ENCODE results near the gene A3GALT2. TPM values are rescaled to one million over a fixed set of nuclear protein-coding genes. Genes with fewer than 3 reads are reported as not detected.

A3GALT2 gene
- polyA plus RNA-seq, 6 donors from 2014 or later, result not detected

DNA sequence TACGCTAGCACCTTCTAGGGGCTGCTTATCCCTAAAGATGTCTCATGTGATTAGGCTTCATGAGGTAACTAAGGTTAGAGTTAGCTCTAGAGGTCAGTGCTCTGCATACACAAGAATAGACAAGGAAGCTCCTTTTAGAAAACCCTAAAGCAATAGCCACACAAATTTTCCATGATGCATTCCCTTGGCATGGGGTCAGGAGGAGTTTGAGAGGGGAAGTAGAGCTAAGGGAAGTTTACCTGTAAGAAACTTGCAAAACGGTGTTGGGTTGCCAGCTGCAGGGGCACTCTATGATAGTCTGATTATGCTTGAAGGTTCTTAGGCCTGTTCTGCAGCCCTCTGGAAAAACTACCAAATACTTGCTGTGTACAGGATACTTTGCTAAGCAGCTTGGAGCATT is 39.0 kb upstream of the A3GALT2 start:
- DNase-seq (no peak), ATAC-seq (ENCODE audit: low read depth in 2 of 2) (no peak)
- Mint-ChIP-seq H3K36me3 (no peaks in the 10 kb centered on the region), H3K4me1 (peaks cover 0 to 4% (median 4%) of the 10 kb centered on the region in 3 donors), H3K27me3 (peaks cover 0 to 8% (median 2%) of the 10 kb centered on the region in 3 donors), H3K9me3 (no peaks in the 10 kb centered on the region), H3K27ac (no peak overlapping the region), H3K4me3 (no peak overlapping the region)

DNA sequence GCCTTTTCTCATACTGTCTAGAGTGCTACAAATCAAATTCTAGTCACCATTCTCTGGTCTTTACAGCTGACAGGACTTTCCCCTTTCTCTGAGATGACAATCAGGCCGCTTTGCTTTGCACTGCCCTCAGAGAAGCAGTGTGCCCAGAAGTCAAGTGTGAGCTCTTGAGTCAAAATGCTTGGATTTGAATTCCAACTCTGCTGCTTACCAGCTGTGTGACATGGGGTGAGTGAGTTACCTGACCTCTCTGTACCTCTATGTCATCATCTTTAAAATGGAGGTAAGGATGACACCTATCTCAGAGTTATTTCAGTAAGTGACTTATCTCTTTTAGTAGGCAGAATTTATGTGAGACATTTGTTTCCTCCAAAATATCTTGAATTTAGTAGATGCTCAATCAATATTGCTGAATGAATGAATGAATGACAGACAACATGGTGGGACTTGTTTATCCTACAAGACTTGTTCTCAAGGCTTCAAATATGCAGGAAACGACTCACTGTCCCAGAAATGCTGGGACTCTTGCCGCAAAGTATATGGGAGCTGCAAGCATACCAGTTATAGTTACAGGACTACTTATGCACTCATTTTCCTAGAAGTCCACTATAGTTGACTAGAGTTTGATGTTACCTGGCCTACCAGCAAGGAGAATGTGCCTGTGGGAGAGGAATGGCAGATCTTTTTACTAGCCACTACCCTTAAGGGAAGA is 38.1 kb upstream of the A3GALT2 start:
- no peak overlapping the region for H3K4me3 Mint-ChIP-seq
- DNase-seq (no peak), ATAC-seq (ENCODE audit: low read depth in 2 of 2) (no peak)
- H3K27me3 Mint-ChIP-seq, result peaks cover 0 to under 1% (median 0%) of the 10 kb centered on the region in 3 donors
- no peaks in the 10 kb centered on the region for H3K36me3 Mint-ChIP-seq
- no peaks in the 10 kb centered on the region for H3K9me3 Mint-ChIP-seq
- no peak overlapping the region for H3K27ac Mint-ChIP-seq
- H3K4me1 Mint-ChIP-seq, result peaks cover 0 to 4% (median 0%) of the 10 kb centered on the region in 3 donors

DNA sequence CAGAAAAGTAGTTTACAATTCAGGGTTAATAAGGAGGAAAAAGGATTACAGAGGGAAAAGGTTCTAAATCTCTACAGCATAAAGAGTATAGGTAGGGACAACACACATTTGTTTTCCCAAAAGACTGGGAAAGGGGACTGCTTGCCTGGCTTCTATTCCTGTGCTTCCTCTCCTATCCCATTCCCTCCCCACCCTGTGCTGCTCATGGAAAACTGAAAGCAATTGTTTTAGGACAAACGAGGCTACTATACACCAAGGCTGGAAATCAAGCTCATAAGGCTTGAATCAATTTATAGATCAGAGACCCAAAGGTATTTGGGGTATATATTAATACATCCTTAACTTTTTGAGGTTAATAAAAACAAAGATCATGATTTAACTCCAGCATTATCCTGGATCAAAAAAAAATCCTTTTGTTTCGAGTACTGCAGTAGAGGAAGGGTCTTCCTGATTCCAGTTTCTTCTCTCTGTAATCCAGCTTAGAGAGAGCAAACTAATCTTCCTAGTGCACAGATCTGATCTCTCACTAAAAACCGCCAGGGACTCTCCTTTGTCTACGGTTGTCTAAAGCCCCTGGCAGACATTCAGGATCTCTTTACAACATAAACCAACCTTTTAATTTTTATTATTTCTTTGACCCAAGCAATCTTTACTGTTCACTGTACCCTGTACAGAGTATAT is 37.4 kb upstream of the A3GALT2 start:
- ATAC-seq (ENCODE audit: low read depth in 2 of 2), result no peak
- Mint-ChIP-seq H3K36me3 (no peaks in the 10 kb centered on the region), H3K4me3 (peak overlapping the region in 1 of 8 donors; percentile 69), H3K27ac (no peak overlapping the region), H3K4me1 (peaks cover 0 to 4% (median 0%) of the 10 kb centered on the region in 3 donors), H3K27me3 (no peaks in the 10 kb centered on the region), H3K9me3 (no peaks in the 10 kb centered on the region)
- no peak for DNase-seq

DNA sequence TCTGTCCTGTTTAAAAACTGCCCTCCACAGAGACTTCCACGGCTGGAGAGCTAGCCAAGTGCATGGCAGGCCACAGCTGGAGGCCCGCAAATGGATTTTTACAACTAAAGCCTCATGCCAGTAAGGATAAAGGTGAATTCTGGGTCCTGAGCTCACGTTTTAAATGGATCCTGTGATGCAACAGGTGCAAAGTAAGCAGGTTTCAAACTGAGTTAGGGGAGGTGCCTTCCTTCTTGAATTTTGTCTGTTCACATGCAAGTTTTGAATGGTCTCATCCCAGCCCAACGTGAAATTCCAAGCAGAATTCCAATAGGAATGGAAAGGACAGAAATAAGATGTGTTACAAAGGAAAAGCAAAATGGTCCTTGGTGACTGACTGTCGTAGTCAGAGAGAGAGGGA is 36.2 kb upstream of the A3GALT2 start:
- ATAC-seq (ENCODE audit: low read depth in 2 of 2), result no peak

DNA sequence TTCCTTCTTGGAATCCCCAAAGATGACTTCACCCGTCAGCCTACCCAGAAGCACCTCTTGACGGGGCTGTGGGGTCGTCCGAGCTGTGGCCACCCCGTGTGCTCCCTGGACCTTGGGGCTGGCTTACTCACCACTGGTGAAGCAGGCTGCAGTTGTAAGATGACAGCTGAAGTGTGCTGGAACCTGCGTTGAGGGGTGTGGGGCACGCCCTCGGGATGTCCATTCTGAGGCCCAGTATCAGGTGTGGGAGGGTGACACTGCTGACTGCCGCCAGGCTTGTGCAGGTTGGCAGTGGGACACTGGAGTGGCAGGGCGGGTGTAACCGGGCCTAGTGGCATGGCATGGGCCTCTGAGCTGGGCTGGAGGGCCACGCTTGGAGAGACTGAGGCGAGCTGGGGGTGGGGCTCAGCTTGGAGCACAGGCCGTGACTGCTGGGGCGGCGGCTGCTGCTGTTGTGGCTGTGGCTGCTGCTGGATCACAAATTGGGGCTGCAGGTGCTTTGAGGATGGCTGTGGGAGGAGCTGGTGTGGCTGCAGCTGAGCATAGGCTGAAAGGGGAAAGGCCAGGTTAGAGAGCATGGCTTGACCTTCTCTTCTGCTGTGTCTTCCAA is 33.9 kb upstream of the A3GALT2 start:
- H3K4me3 Mint-ChIP-seq, result no peak overlapping the region
- peak overlapping the region in 1 of 6 donors; percentile 43 for H3K27ac Mint-ChIP-seq
- H3K36me3 Mint-ChIP-seq, result no peaks in the 10 kb centered on the region
- no peaks in the 10 kb centered on the region for H3K27me3 Mint-ChIP-seq
- H3K4me1 Mint-ChIP-seq, result peaks cover 9 to 13% (median 11%) of the 10 kb centered on the region in 3 donors
- no peaks in the 10 kb centered on the region for H3K9me3 Mint-ChIP-seq
- DNase-seq (no peak), ATAC-seq (ENCODE audit: low read depth in 2 of 2) (no peak)

More for the DNA sequence above, 36.2 kb upstream of the A3GALT2 start:
- no peaks in the 10 kb centered on the region for H3K9me3 Mint-ChIP-seq
- no peak for DNase-seq
- H3K27me3 Mint-ChIP-seq, result no peaks in the 10 kb centered on the region
- H3K4me3 Mint-ChIP-seq, result no peak overlapping the region
- no peak overlapping the region for H3K27ac Mint-ChIP-seq
- no peaks in the 10 kb centered on the region for H3K36me3 Mint-ChIP-seq
- H3K4me1 Mint-ChIP-seq, result peaks cover 0 to 4% (median 0%) of the 10 kb centered on the region in 3 donors

DNA sequence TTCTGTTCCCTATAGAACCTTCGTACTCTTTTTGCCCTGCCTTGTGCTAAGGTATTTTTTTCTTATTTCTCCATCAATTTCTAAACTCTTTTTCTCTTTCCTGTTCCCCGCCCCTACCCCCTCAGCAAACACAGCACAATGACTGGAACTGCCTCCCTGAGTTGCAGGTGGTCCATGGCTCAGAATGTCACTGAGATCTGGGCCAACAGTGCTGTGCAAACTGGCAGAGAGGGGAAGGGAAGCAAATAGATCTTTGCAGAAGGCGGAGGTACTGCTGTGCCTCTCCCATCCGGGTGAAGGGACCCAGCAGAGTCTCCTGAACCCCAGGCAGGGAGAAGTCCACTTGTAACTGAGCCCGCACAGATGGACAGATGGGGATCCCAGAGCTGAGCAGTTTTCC is 32.6 kb upstream of the A3GALT2 start:
- no peak overlapping the region for H3K27ac Mint-ChIP-seq
- H3K9me3 Mint-ChIP-seq, result no peaks in the 10 kb centered on the region
- no peaks in the 10 kb centered on the region for H3K36me3 Mint-ChIP-seq
- DNase-seq, result no peak
- ATAC-seq (ENCODE audit: low read depth in 2 of 2), result no peak
- peaks cover 14 to 18% (median 16%) of the 10 kb centered on the region in 3 donors for H3K4me1 Mint-ChIP-seq
- no peak overlapping the region for H3K4me3 Mint-ChIP-seq
- H3K27me3 Mint-ChIP-seq, result no peaks in the 10 kb centered on the region

DNA sequence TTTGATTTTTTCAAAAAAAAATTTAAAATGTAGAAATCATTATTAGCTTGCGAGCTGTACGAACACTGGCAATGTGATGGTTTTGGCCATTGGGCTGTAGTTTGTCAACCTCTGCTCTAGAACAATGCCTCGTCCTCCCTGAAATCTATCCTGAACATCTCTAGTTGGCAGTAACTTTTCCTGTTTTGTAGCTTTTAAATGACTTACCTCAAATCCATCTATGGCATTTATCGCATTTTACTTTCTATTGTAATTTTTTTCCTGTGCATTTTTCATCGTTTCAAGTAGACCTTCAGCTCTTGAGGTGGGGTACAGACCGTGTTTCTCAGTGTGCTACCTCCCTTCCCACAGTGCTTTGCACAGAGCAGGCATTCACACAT is 30.4 kb upstream of the A3GALT2 start:
- H3K36me3 Mint-ChIP-seq, result no peaks in the 10 kb centered on the region
- peak overlapping the region in 6 of 8 donors; percentile 10 to 97 (median 73) for H3K4me3 Mint-ChIP-seq
- no peak for DNase-seq
- H3K4me1 Mint-ChIP-seq, result peaks cover 33 to 37% (median 33%) of the 10 kb centered on the region in 3 donors
- H3K9me3 Mint-ChIP-seq, result no peaks in the 10 kb centered on the region
- H3K27ac Mint-ChIP-seq, result peak overlapping the region in 1 of 6 donors; percentile 17
- no peak for ATAC-seq (ENCODE audit: low read depth in 2 of 2)
- H3K27me3 Mint-ChIP-seq, result no peaks in the 10 kb centered on the region

DNA sequence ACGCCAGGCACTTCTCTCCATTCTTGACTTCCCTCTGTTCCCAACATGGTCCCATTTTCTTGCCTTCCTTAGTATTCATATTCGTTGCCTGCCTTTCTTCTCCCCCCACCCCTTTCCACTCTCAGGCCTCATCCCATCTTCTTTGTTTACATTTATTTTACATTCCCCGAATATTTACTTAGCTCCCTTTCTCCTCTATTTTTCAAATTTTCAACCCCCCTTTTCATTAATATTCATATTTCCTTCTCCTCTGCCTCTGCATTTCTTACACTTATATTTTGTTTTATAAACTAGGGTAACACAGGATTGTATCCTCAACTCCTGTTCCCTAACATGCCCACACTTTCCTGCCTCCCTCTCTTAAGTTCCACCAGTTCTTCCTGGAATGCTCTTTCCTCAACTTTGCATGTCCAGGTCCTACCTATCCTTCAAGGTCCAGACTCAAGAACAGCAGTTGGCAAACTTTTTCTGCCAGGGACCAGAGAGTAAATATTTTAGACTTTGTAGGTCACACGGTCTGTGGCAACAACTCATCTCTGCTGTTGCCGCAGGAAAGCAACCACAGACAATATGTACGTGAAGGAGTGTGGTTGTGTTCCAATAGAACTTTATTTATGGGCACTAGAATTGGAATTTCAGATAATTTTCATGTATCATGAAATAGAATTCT is 29.8 kb upstream of the A3GALT2 start:
- Mint-ChIP-seq H3K4me1 (peaks cover 33 to 38% (median 33%) of the 10 kb centered on the region in 3 donors), H3K27ac (peak overlapping the region; percentile 4 to 98 (median 97)), H3K9me3 (no peaks in the 10 kb centered on the region), H3K27me3 (no peaks in the 10 kb centered on the region), H3K4me3 (peak overlapping the region; percentile 90 to 97 (median 94)), H3K36me3 (no peaks in the 10 kb centered on the region)
- no peak for DNase-seq
- ATAC-seq (ENCODE audit: low read depth in 2 of 2), result no peak

DNA sequence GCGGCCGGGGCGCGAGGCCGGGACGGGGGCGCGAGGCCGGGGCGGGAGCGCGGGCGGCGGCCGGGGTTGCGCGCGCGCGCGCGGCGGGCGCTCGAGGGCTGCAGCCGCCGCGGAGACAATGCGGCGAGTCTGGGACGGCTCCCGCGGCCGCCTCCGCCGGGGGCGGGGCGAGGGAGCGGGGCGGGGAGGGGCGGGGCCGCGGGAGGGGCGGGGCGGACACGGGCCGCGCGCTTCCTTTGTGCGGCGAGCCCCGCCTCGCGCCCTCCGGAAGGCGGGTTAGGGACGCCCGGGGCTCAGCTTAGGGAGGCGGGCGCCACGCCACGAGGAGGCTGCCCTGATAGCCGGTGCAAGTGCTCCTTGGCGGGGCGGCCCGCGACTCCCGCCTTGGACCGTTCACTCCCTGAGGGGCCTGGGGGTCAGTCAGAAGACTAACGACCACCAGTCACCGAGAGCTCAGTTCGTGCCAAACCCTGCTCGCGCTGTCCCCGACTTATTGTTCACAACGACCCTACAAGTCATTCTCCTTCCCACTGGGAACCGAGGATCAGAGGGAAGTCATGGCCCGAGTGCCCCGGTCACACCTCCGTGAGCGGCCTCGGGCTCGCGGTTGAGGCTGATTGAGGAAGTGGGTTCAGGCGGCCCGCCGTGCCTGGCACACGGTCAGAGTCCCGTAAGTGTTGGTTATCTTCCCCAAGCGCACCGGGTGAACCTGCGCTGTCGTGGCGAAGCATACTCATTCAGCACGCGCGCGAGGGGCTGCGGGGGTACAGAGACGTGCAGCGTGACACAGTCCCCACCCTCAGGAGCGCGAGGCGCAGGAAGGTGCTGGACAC is 29.1 kb upstream of the A3GALT2 start:
- peak overlapping the region; percentile 90 to 97 (median 94) for H3K4me3 Mint-ChIP-seq
- no peaks in the 10 kb centered on the region for H3K27me3 Mint-ChIP-seq
- peak overlapping the region; percentile 93 to 98 (median 98) for H3K27ac Mint-ChIP-seq
- H3K9me3 Mint-ChIP-seq, result no peaks in the 10 kb centered on the region
- H3K4me1 Mint-ChIP-seq, result peaks cover 33 to 40% (median 33%) of the 10 kb centered on the region in 3 donors
- DNase-seq (peak; percentile 73), ATAC-seq (ENCODE audit: low read depth in 2 of 2) (peak; percentile 80 to 81)
- no peaks in the 10 kb centered on the region for H3K36me3 Mint-ChIP-seq

DNA sequence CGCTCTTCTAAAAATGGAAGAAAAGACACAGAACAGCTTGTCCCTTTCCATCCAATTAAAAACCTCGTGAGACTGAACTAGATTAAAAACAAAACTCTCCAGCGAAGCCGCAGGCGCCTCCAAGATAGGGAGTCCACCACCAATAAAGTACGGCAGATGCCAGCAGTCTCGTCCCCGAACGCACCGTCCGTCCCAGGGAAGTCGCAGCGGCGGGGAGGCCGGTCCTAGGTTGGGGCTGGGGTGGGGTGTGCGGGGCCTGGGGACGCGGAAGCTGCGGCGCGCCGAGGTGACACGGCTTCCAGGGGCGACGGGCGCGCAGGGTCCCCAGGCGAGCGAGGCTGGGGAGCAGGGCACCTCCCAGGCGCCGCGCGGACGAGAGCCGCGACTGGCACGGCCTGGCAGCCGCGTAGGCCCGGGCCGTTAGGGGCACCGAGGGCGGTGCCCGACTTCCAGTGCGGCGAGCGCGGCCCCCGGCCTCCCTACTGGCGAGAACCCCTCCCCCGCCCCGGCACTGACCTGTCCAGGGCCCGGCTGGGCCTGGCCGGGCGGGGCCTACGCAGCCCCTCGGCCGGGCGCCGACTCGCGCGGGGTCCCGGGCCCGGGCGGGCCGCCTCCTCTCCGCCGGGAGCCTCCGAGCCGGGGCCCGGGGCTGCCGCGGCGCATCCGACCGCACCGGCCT is 28.3 kb upstream of the A3GALT2 start:
- Mint-ChIP-seq H3K36me3 (no peaks in the 10 kb centered on the region), H3K27me3 (no peaks in the 10 kb centered on the region), H3K4me1 (peaks cover 33 to 40% (median 33%) of the 10 kb centered on the region in 3 donors), H3K27ac (peak overlapping the region in 5 of 6 donors; percentile 5 to 94 (median 82)), H3K4me3 (peak overlapping the region; percentile 71 to 97 (median 94)), H3K9me3 (no peaks in the 10 kb centered on the region)
- DNase-seq (peak; percentile 39), ATAC-seq (ENCODE audit: low read depth in 2 of 2) (peak; percentile 38 to 40)

DNA sequence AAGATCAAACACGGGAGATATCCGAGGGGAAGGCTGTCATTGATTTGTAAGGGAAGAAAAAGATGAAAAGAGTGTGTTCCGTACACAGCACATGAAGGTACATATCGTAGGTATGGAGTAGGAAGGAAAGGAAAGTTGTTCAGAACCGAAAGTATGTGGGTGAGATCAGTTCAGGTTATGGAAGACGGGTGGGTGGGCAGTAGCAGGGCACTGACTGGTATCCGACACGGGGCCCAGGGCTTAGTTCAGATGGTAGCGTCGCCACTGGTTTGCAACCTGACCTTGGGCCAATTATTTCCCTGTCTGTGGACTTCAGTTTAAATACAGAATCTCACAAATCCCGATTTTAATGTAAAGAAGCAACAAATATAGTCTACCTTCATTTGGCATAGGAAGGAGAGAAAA is 27.8 kb upstream of the A3GALT2 start:
- H3K27ac Mint-ChIP-seq, result peak overlapping the region in 5 of 6 donors; percentile 5 to 94 (median 82)
- H3K27me3 Mint-ChIP-seq, result no peaks in the 10 kb centered on the region
- DNase-seq (peak; percentile 6), ATAC-seq (ENCODE audit: low read depth in 2 of 2) (no peak)
- H3K4me1 Mint-ChIP-seq, result peaks cover 33 to 40% (median 33%) of the 10 kb centered on the region in 3 donors
- H3K36me3 Mint-ChIP-seq, result no peaks in the 10 kb centered on the region
- H3K4me3 Mint-ChIP-seq, result peak overlapping the region; percentile 71 to 97 (median 94)
- H3K9me3 Mint-ChIP-seq, result no peaks in the 10 kb centered on the region

DNA sequence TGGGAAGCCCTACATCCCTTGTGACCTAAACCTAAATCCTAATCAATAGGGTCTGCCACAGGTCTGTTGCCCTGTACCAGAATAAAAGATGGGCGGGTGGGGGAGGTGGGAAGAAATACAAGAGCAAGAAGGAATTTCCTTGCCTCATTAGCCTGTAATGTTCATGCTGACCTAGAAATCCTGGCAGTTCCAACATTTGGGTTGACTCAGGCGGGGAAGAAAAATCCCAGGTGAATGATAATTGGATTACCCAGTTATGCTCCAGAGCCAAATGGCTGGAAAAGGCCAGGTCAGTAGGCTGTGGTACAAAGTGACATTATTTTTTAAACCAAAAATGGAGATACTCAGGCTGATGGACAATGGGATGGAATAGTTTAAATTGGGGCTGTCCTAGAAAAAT is 27.3 kb upstream of the A3GALT2 start:
- Mint-ChIP-seq H3K4me1 (peaks cover 33 to 41% (median 33%) of the 10 kb centered on the region in 3 donors), H3K9me3 (no peaks in the 10 kb centered on the region), H3K27me3 (no peaks in the 10 kb centered on the region), H3K36me3 (no peaks in the 10 kb centered on the region), H3K27ac (peak overlapping the region in 3 of 6 donors; percentile 5 to 82 (median 33)), H3K4me3 (peak overlapping the region; percentile 71 to 97 (median 94))
- DNase-seq (no peak), ATAC-seq (ENCODE audit: low read depth in 2 of 2) (no peak)
